OCI-LY3 (cell line): Measurements from ENCODE around the gene DCAF10.

Experiments used
- EZH2phosphoT487 ChIP-seq: fragments of 200-600 bp; shearing (Covaris generic); IDR thresholded peaks from 2 replicates; pipeline ENCODE4 v1.6.1; 2018; ENCODE audit warnings: antibody characterized with exemption, mixed run types, low read depth
- TF ChIP-seq, protein P1 (sequence below): fragments of 200-600, 300-600 bp; sonication (generic); IDR thresholded peaks from 2 replicates; pipeline ENCODE4 v1.5.1; 2014; ENCODE audit warnings: antibody characterized with exemption, low read length, low read depth

DNA sequence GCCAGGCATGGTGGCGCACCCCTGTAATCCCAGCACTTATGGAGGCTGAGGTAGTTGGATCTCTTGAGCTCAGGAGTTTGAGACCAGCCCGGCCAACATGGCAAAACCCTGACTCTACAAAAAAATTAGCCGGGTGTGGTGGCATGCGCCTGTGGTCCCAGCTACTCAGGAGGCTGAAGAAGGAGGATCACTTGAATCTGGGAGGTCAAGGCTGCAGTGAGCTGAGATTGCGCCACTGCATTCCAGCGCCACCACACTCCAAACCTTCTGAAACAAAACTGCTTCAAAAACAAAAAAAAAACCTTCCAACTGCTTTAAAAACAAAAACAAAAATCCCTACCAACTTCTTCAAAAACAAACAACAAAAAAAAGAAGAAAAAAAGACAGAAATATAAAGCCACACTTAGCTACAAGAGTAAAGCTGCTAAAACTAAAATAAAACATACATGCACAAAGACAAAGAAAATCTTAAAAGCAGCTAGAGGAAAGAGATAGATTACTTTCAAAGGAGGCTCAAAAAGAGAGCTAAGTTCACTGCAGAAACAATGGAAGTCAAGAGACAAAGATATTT, 11.4 kb downstream of the DCAF10 start:
- TF ChIP-seq, protein P1, sequence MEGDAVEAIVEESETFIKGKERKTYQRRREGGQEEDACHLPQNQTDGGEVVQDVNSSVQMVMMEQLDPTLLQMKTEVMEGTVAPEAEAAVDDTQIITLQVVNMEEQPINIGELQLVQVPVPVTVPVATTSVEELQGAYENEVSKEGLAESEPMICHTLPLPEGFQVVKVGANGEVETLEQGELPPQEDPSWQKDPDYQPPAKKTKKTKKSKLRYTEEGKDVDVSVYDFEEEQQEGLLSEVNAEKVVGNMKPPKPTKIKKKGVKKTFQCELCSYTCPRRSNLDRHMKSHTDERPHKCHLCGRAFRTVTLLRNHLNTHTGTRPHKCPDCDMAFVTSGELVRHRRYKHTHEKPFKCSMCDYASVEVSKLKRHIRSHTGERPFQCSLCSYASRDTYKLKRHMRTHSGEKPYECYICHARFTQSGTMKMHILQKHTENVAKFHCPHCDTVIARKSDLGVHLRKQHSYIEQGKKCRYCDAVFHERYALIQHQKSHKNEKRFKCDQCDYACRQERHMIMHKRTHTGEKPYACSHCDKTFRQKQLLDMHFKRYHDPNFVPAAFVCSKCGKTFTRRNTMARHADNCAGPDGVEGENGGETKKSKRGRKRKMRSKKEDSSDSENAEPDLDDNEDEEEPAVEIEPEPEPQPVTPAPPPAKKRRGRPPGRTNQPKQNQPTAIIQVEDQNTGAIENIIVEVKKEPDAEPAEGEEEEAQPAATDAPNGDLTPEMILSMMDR, result no peak
- TF ChIP-seq EZH2phosphoT487, result no peak
